HG03045 (cell line): ENCODE measurements around the gene FBXL15.

Source experiments
- ATAC-seq: cut with Tn5 transposase; IDR thresholded peaks from one replicate; pipeline ENCODE4 v1.9.1; 2021; ENCODE audit warnings: mild to moderate bottlenecking, moderate library complexity; ENCODE audit not compliant: unreplicated experiment

Gene FBXL15

DNA sequence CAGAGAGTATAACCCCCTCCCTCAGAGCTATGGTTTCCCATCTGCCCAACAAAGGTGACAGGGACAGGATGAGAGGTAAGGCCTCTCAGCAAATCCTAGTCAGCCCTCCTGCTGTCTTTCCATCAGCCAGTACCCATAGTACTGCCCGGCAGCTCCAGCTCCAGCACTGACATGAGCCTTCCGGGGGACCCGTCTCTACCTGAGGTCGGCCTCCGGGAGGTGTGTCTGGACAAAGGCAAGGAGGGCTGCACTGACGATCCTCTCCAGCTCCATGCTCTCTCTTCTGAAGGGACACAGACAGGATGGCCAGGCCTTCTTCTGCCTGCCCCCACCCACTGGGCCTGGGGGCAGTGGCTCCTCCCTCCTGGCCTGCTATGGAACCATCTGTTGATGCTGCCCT, 4.3 kb downstream of the FBXL15 start:
- ATAC-seq: no peak

- ATAC-seq: no peak
Measured at GRCh38 chr10:102425444-102425843, 4.8 kb downstream of the FBXL15 start.

- no peak for ATAC-seq
Measured at GRCh38 chr10:102426803-102427287, 6.2 kb downstream of the FBXL15 start.

GRCh38 chr10:102429468-102429867, 8.8 kb downstream of the FBXL15 start:
- ATAC-seq: no peak

DNA sequence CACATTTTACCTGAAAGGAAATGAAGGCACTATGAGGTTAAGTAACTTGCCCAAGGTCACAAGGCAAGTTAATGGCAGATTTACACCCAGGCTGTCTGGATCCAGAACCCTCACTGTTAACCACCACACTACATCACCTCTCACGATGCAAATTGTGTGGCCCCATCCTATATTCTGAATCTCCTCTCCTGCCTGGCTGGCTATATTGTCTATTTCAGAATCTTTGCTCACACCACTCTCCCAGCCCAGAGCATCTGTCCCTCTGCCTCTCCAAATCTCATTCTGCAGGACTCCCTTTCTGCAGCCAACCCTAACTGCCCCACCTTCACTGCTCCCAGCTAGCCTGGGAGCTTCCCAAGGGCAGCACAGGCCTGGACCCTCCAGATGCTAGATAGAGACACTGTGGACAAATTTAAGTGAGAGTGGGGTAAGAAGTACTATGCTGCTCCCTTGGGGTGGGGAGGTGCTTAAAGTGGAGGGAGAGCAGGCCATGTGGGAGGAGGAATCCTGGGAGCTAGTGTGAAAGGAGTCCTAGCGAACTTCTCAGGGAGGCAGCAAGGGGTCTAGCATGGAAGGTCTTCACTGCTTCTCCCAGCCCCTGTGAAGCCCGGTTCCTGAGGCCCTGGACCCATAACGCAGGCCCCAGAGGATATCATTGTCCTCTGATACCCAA, 11.0 kb downstream of the FBXL15 start:
- ATAC-seq: no peak

DNA sequence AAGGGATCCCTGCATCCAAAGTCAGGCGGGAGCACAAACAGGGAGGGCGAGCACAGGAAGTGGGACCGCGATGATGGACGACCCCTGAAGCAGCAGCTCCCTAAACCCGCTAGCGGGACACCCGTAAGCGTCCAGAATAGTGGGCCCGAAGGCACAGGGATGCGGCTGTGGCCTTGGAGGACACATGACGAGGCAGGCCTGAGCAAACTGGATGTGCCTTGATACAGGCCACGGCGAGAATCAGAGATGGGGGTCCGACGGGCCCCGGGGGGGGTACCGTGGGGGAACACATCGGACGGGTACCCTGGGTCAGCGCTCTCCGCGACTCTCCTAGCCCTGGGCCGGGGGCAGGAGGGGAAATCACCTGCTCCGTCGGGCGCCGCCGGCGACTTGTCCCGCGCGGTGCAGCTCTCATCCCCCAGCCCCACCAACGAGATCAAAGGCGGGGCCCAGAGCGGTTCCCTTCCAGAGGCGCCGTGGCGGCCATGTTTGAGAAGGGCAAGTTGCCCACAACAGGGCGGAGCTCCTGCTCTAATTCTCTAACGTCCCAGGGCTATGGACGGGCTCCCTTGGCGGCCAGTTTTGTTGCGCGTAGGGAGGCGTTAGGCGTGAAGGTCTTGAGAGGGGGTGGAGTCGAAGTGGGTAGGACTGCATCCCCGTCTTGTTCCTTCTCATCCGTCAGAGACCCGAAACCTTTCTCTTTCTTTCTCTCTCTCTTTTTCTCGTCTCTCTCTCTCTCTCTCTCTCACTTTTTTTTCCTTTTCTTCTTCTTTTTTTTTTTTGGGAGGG, 11.7 kb downstream of the FBXL15 start, which contains the start of gene CUEDC2:
Gene CUEDC2, minus strand, starts transcription at position 413 of the 789 bp plus-strand sequence. CDS start 7,386 bp downstream, outside the sequence.
- ATAC-seq: peak; percentile 87

DNA sequence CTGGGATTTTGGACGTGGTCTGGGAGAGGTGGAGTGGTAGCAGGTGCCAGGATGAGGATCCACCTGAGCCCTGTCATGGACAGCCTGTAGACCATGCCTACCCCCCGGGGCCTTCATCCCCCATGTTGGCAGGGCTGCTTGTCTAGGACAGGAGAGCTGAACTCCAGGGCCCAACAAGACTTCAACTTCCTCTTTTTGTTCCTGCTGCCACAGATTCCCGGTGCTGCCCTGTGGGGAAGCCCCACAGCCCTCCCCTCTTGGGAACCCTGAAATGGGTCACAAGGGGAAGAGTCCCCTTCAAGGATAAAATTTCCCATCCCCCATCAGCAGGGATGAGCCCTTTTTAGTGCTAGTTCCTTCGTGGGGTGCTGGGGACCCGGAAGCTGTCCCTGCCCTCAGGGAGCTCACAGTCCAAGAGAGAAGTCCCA, 13.0 kb downstream of the FBXL15 start:
- no peak for ATAC-seq

GRCh38 chr10:102434394-102435132, 13.9 kb downstream of the FBXL15 start:
- no peak for ATAC-seq

DNA sequence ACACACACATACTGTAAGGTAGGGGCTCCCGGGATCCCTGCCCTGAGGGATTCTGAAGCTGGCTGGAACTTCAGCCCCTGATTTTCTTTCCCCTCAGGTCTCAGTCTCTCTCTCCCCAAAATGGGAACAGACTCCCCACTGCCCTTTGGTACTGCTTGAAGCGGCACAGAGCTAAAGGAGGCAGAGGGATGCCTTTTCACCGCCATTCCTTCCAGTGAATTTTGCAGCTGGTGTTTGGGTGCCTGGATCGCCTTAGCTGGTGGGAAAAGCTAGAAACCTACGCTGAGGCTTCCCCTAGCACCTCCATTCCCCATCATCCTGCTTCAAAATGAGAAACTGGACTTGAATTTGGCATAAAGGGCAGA, 14.5 kb downstream of the FBXL15 start:
- ATAC-seq: no peak

DNA sequence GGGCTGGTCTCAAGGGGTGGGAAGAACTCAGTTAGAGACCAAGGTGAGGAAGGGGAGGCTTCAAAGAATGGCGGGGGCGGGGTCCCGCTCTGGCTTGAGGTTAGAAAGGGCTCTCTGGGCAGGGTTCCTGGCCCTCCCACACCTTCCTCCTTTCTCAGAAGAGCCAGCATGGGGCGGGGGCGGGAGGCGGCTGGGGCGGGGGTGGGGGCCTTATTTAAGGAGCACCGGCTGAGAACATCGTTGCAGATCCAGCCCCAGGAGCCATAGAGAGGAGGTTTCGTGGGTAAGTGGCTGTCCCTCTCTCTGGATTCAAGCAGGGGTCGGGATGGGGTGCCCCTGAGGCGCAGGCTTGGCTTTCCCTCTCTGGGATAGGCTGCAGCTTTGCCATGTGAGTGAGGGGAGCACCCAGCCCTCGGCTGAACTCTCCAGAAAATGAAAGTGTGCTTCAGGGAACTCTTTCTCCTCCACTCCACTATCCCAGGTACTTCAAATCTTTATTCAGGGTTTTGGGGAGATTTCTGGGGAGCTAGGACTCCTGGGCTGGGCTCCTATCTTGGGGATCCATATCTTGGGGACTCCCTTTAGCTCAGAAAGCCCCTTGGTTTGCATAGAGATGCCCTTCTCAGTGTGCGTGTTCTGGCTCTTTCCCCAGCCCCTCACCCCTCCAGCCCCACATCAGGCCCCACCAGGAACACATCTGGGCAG, 15.0 kb downstream of the FBXL15 start:
- no peak for ATAC-seq

- ATAC-seq: no peak
Measured at GRCh38 chr10:102436312-102436711, 15.7 kb downstream of the FBXL15 start.

DNA sequence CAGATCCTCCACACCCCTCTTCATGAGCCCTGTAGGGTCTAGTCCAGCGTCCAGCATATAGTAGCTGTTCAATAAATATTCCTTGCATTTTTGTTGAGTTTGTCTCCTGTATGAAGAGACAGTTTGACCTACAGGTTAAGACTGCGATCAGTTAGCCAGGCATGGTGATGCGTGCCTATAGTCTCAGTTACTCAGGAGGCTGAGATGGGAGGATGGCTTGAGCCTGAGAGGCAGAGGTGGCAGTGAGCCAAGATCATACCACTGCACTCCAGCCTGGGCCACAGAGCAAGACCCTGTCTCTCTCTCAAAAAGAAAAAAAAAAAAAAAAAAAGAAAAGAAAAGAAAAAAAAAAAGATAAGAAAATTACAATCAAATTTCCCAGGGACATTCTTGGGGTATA, 16.9 kb downstream of the FBXL15 start:
- ATAC-seq: no peak

- no peak for ATAC-seq
Measured at GRCh38 chr10:102438374-102438773, 17.7 kb downstream of the FBXL15 start.

- ATAC-seq: no peak
Measured at GRCh38 chr10:102444851-102445250, 24.2 kb downstream of the FBXL15 start.

GRCh38 chr10:102449321-102450123, 28.9 kb downstream of the FBXL15 start:
- ATAC-seq: peak; percentile 54

DNA sequence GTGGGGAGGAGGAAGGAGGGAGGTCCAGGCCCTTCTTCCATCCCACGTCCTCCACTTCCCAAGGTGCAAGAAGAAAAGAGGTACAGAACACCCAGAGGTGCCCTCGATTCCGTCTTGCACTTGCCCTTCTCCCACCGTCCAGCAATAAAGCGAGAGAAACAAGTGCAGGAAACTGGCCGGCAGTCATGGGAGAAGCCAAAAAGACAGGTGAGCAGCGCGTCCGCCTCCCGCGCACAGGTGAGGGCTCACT, 29.4 kb downstream of the FBXL15 start:
- peak; percentile 1 for ATAC-seq

DNA sequence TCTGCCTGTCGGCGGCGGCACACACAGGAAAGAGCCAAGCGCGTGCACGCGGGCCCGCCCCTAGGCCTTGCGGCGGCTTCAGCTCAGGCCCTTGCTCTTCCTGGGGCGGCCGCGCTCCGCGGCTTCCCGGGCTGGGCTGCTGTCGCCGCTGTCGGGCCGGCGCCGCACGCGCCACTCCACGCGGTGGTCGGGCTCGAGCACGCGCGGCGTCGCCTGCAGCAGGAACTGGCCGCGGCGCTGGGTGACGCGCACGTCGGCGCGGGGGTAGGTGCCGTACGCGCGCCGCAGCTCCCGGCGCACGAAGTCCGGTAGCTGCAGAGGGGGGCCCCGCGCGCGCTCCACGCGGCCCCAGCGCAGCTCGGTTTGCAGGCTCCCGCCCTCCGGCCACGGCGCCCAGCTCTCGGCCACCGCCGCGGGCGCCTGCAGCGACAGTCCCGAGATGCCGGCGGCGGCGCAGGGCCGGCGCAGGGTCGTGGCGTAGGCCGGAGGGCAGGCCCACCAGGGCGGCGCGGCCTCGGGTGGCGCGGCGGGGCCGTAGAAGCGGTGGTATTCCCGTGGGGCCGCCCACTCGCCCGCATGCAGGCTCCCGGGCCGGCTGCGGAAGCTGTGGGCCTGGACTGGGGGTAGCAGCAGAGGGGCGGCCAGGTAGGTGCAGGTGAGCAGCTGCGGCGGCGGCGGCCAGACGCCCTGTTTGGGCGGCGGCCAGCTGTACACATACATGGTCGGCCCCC, 29.9 kb downstream of the FBXL15 start:
- peak; percentile 74 for ATAC-seq

GRCh38 chr10:102451105-102451969, 30.7 kb downstream of the FBXL15 start, which contains the start of gene C10orf95:
Gene C10orf95, minus strand, starts transcription at chr10:102451543. Its CDS starts 450 bp downstream, at chr10:102451093.
- ATAC-seq: no peak
